Trophoblast cell (in vitro differentiated cells and primary cell): ENCODE data around the gene KCNG3.
A peak's percentile ranks its signal among the peaks of the same experiment; 100 is the strongest.

ENCODE experiments used
- DNase-seq, 2 donors: peaks; one replicate each; pipeline ENCODE4 v3.0.0-alpha.2; 2016
- H2AFZ ChIP-seq: 2 replicates; pipeline ENCODE4 v1.6.1; 2013; ENCODE audit warnings: low read length, moderate library complexity, mild to moderate bottlenecking; ENCODE audit not compliant: insufficient read depth, poor library complexity
- H2AK5ac ChIP-seq: 2 replicates; pipeline ENCODE4 v1.6.1; 2013; ENCODE audit warnings: mild to moderate bottlenecking, low read length
- H2BK120ac ChIP-seq: 2 replicates; pipeline ENCODE4 v1.6.1; 2013; ENCODE audit warnings: low read length, mild to moderate bottlenecking, moderate library complexity; ENCODE audit not compliant: insufficient read depth, poor library complexity
- H2BK12ac ChIP-seq: 2 replicates; pipeline ENCODE4 v1.6.1; 2013; ENCODE audit warnings: mild to moderate bottlenecking, low read length, moderate library complexity
- H2BK5ac ChIP-seq: 2 replicates; pipeline ENCODE4 v1.6.1; 2013; ENCODE audit warnings: low read length, low read depth, moderate library complexity, mild to moderate bottlenecking; ENCODE audit not compliant: poor library complexity
- H3K14ac ChIP-seq: 2 replicates; pipeline ENCODE4 v1.6.1; 2013; ENCODE audit warnings: mild to moderate bottlenecking, low read length
- H3K18ac ChIP-seq: 2 replicates; pipeline ENCODE4 v1.6.1; 2013; ENCODE audit warnings: mild to moderate bottlenecking, low read length
- H3K23ac ChIP-seq: 2 replicates; pipeline ENCODE4 v1.6.1; 2013; ENCODE audit warnings: low read length
- H3K27ac ChIP-seq: 2 replicates; pipeline ENCODE4 v1.5.1; 2013; ENCODE audit warnings: low read depth, mild to moderate bottlenecking, inconsistent platforms, low read length, moderate library complexity
- H3K27me3 ChIP-seq: 2 replicates; pipeline ENCODE4 v1.6.1; 2013; ENCODE audit warnings: inconsistent platforms, mild to moderate bottlenecking, low read length, moderate library complexity; ENCODE audit not compliant: insufficient read depth
- H3K36me3 ChIP-seq, 2 experiments: 1 replicate in 1 of 2; 2 replicates in 1 of 2; pipeline ENCODE4 v1.6.1; 2013; ENCODE audit warnings: low read length in 2 of 2, mild to moderate bottlenecking in 2 of 2, moderate library complexity in 1 of 2; ENCODE audit not compliant: insufficient read depth in 2 of 2, control insufficient read depth in 1 of 2
- H3K4ac ChIP-seq: 2 replicates; pipeline ENCODE4 v1.6.1; 2013; ENCODE audit warnings: low read depth, mild to moderate bottlenecking, low read length, moderate library complexity
- H3K4me1 ChIP-seq, 2 experiments: 1 replicate in 1 of 2; 2 replicates in 1 of 2; pipeline ENCODE4 v1.6.1; 2013; ENCODE audit warnings: low read length in 2 of 2, mild to moderate bottlenecking in 2 of 2, moderate library complexity in 1 of 2; ENCODE audit not compliant: insufficient read depth in 2 of 2, control insufficient read depth in 1 of 2
- H3K4me2 ChIP-seq: 2 replicates; pipeline ENCODE4 v1.6.1; 2013; ENCODE audit warnings: inconsistent platforms, mild to moderate bottlenecking, low read length, moderate library complexity
- H3K4me3 ChIP-seq: 2 replicates; pipeline ENCODE4 v1.5.1; 2013; ENCODE audit warnings: mild to moderate bottlenecking, low read depth, low read length, inconsistent platforms
- H3K79me1 ChIP-seq: one replicate; pipeline ENCODE4 v1.6.1; 2013; ENCODE audit warnings: low read length
- H3K79me2 ChIP-seq: 2 replicates; pipeline ENCODE4 v1.6.1; 2013; ENCODE audit warnings: low read length, mild to moderate bottlenecking; ENCODE audit not compliant: control insufficient read depth, insufficient read depth, poor library complexity
- H3K9ac ChIP-seq: 2 replicates; pipeline ENCODE4 v1.6.1; 2013; ENCODE audit warnings: mild to moderate bottlenecking, low read length
- H3K9me3 ChIP-seq: 2 replicates; pipeline ENCODE4 v1.6.1; 2013; ENCODE audit warnings: low read depth, mild to moderate bottlenecking, control low read depth, inconsistent platforms, low read length; ENCODE audit not compliant: insufficient read depth
- H4K12ac ChIP-seq: 2 replicates; pipeline ENCODE4 v1.6.1; 2013; ENCODE audit warnings: low read depth, mild to moderate bottlenecking, low read length, moderate library complexity
- H4K8ac ChIP-seq: 2 replicates; pipeline ENCODE4 v1.6.1; 2013; ENCODE audit warnings: low read depth, mild to moderate bottlenecking, low read length, moderate library complexity
- H4K91ac ChIP-seq: one replicate; pipeline ENCODE4 v1.6.1; 2013; ENCODE audit warnings: low read depth, mild to moderate bottlenecking, low read length, moderate library complexity
- WGBS: extraction: QIAGEN DNeasy Blood & Tissue Kit; methylation state at CpG from one replicate; pipeline ENCODE4 v1.1.7; 2013; ENCODE audit warnings: missing lambda C conversion rate; ENCODE audit not compliant: insufficient read length, insufficient coverage; ENCODE audit errors: extremely low coverage; 5-methylcytosine and 5-hydroxymethylcytosine counted together

KCNG3 gene

DNA sequence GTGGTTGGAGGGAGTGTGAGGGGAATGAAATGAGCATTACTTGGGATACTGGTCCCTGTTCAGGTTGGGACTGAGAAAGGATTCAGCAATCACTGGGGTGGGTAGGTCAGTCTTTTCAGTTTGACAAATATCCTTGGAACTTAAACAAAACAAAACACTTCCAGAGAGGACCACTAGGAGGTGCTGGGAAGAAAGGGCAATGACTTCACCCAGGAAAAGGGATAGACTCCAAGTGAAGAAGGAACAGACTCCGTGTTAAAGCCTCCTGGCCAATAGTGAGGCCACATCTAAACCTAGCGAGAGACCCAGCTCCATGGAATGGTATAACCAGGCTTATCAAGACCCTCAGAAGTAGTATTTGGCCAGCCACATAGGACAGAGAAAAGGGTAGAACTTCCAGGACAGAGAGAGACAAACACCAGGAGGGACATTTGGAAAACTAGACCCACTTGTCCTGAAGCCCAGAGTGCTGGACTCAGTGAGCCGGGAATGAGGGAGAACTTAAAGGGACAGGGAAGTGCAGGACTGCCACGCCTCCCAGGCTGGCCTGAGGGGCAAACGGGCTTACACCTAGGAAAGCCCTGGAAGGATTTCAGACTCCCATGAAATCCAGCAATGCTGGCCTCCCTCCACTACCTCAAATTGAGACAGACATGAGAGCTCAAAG lies 19.6 kb upstream of the KCNG3 start:
- Histone ChIP-seq H2BK120ac (no peak overlapping the region), H3K9me3 (no peaks in the 10 kb centered on the region), H2AFZ (no peak overlapping the region), H3K27ac (no peak overlapping the region), H3K4me3 (no peak overlapping the region), H3K27me3 (no peaks in the 10 kb centered on the region), H4K91ac (no peak overlapping the region), H3K9ac (no peak overlapping the region), H2AK5ac (no peak overlapping the region), H3K4me1 (peaks cover 0 to 5% of the 10 kb centered on the region in 2 experiments), H3K36me3 (no peaks in the 10 kb centered on the region), H3K4me2 (no peak overlapping the region), H2BK5ac (no peak overlapping the region), H3K79me2 (no peaks in the 10 kb centered on the region), H4K8ac (no peak overlapping the region), H4K12ac (no peak overlapping the region), H3K18ac (no peak overlapping the region), H3K4ac (no peak overlapping the region), H3K79me1 (no peaks in the 10 kb centered on the region), H3K14ac (no peak overlapping the region), H3K23ac (no peak overlapping the region), H2BK12ac (no peak overlapping the region)
- DNase-seq, result peak; percentile 43 to 91
- WGBS, result no CpG with 5 or more reads among the region's 5 CpGs

DNA sequence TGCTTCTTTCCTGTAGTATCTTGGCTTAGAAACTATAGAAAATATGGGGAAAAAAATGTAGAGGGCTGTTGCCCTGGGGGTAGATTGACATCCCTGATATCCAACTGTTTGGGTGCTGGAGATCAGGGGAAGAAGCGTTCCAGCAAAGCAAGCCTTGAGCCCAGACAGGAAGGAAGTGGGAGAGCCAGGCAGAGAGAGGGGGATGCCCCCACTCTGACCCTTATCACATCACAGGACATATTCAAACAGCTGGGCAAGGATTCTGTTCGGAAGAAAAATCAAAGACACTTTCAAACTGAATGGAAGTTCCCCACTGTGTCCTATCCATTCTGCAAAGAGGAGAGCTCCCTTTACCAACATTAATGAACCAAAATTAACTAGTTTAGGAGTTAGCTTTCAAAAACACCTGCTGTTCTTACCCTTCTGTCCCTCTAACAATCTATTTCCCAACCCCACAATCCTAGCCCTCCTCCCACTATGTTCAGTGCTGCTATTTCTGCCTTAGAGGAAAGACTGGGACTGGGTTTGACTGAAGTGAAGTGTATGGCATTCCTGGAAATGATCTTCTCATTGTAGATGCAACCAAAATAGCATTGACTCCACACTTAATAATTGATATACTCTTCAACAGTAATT lies 16.9 kb upstream of the KCNG3 start:
- DNase-seq, result peak in 1 of 2 donors; percentile 25
- H3K4me1 ChIP-seq, result peaks cover 0 to 5% of the 10 kb centered on the region in 2 experiments
- no peak overlapping the region for H3K4ac ChIP-seq
- no peak overlapping the region for H4K12ac ChIP-seq
- H3K36me3 ChIP-seq, result no peaks in the 10 kb centered on the region
- no CpG with 5 or more reads among the region's 2 CpGs for WGBS
- H3K79me2 ChIP-seq, result no peaks in the 10 kb centered on the region
- H2BK5ac ChIP-seq, result no peak overlapping the region
- H4K91ac ChIP-seq, result no peak overlapping the region
- H3K27me3 ChIP-seq, result no peaks in the 10 kb centered on the region
- no peak overlapping the region for H3K23ac ChIP-seq
- H2BK120ac ChIP-seq, result no peak overlapping the region
- no peaks in the 10 kb centered on the region for H3K9me3 ChIP-seq
- H4K8ac ChIP-seq, result no peak overlapping the region
- H2BK12ac ChIP-seq, result no peak overlapping the region
- no peak overlapping the region for H3K4me2 ChIP-seq
- H3K4me3 ChIP-seq, result no peak overlapping the region
- H3K14ac ChIP-seq, result no peak overlapping the region
- H2AFZ ChIP-seq, result no peak overlapping the region
- H3K79me1 ChIP-seq, result no peaks in the 10 kb centered on the region
- H2AK5ac ChIP-seq, result no peak overlapping the region
- no peak overlapping the region for H3K27ac ChIP-seq
- H3K9ac ChIP-seq, result no peak overlapping the region
- no peak overlapping the region for H3K18ac ChIP-seq

DNA sequence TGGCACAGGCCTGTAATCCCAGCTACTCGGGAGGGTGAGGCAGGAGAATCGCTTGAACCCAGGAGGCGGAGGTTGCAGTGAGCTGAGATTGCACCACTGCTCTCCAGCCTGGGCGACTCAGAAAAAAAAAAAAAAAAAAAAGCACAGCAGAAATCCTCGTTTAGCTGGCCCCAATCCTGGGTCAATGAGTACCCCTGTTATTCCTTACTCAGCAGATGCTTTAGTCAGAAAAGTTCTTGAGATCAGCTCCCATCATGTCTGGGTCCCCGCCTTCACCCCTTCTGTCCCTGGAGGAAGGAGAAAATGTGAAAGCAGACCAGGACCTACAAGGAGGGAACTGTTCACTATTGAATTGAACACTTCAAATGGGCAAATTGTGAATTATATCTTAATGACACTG lies 16.4 kb upstream of the KCNG3 start:
- Histone ChIP-seq H4K8ac (no peak overlapping the region), H4K91ac (no peak overlapping the region), H2AK5ac (no peak overlapping the region), H2AFZ (no peak overlapping the region), H3K4me2 (no peak overlapping the region), H3K23ac (no peak overlapping the region), H2BK5ac (no peak overlapping the region), H3K9ac (no peak overlapping the region), H3K79me1 (no peaks in the 10 kb centered on the region), H3K9me3 (no peaks in the 10 kb centered on the region), H2BK12ac (no peak overlapping the region), H3K14ac (no peak overlapping the region), H3K36me3 (no peaks in the 10 kb centered on the region), H3K79me2 (no peaks in the 10 kb centered on the region), H2BK120ac (no peak overlapping the region), H3K4me3 (no peak overlapping the region), H4K12ac (no peak overlapping the region), H3K27me3 (no peaks in the 10 kb centered on the region), H3K4ac (no peak overlapping the region), H3K4me1 (peaks cover 0 to 5% of the 10 kb centered on the region in 2 experiments), H3K27ac (no peak overlapping the region), H3K18ac (no peak overlapping the region)
- DNase-seq, result no peak
- WGBS, result no CpG with 5 or more reads among the region's 6 CpGs

DNA sequence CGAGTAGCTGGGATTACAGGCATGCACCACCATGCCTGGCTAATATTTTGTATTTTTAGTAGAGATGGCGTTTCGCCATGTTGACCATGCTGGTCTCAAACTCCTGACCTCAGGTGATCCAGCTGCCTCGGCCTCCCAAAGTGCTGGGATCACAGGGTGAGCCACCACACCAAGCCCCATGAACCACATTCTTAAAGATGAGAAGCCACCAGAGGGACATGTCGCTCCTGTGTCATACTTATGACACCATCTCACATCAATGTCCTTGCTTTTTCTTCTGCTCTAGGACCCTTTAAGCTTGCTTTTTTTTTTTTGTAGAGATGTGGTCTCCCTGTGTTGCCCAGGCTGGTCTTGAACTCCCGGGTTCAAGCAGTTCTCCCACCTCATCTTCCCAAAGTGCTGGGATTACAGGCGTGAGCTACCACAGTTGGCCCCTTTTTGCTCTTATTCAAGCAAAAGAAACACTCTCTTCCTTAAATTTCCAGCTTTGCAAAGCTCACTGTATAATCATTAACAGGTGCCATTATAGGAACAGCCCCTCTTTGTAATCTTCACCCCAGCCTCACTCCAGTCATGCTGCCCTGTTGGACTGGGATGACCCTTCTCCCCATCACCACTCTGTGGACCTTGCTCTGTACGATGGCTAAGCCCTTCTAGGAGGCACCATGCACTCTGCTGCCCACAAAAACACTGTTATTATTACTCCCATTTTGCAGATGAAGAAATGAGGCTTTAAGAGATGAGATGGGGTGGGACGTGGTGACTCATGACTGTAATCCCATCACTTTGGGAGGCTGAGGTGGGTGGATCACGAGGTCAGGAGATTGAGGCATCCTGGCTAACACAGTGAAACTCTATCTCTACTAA lies 10.8 kb upstream of the KCNG3 start:
- Histone ChIP-seq H2AFZ (no peak overlapping the region), H2BK12ac (no peak overlapping the region), H3K9me3 (no peaks in the 10 kb centered on the region), H4K8ac (no peak overlapping the region), H4K12ac (no peak overlapping the region), H3K79me2 (no peaks in the 10 kb centered on the region), H3K4me1 (no peaks in the 10 kb centered on the region), H3K4me3 (no peak overlapping the region), H2AK5ac (no peak overlapping the region), H2BK120ac (no peak overlapping the region), H3K4ac (no peak overlapping the region), H3K79me1 (no peaks in the 10 kb centered on the region), H3K18ac (no peak overlapping the region), H4K91ac (no peak overlapping the region), H3K36me3 (no peaks in the 10 kb centered on the region), H3K9ac (no peak overlapping the region), H3K27ac (no peak overlapping the region), H2BK5ac (no peak overlapping the region), H3K14ac (no peak overlapping the region), H3K27me3 (no peaks in the 10 kb centered on the region), H3K23ac (no peak overlapping the region), H3K4me2 (no peak overlapping the region)
- WGBS, result no CpG with 5 or more reads among the region's 10 CpGs
- DNase-seq, result no peak
